ENCODE measurements around the gene ALDH3B2.

DNA sequence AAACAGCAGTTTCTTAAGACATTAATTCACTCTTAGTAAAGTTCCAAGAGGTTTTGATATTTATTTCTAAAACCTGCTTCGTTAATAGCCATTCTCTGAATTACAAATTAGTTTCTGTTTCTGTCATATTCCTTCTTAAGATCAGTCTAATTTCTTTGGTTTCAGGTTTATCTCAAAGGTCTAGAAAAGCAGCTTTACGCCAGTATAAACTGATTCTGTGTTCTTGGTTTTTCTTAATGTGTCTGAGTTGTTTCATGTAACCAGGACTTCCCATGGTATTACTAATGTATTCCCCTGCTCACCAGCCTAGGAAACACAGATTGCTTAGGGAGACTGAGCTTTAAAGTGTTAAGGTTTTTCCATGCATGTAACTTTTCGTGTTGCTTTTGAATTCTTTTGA is 17.1 kb downstream of the ALDH3B2 start:
- TF ChIP-seq CTCF (IDR thresholded peaks at IDR 0.05) (no peak), POLR2A (IDR thresholded peaks at IDR 0.05) (no peak)

Measured in Peyer's patch (tissue), 4 donors.